B cell (primary cell): ENCODE measurements around the gene PTPN6. TPM values are rescaled to one million over a fixed set of nuclear protein-coding genes. Genes with fewer than 3 reads are reported as not detected.

Source experiments
- ATAC-seq: fragments of 200-7000 bp; cut with Tn5 transposase; one replicate; pipeline ENCODE4 v1.10.0; 2021; ENCODE audit warnings: low read depth, mild to moderate bottlenecking, moderate number of reproducible peaks, moderate library complexity
- CTCF ChIA-PET: fragments of 350-600 bp; sonication (Branson Sonifier 250); formaldehyde crosslinking; loops from one replicate; lab custom pipeline; 2021; ENCODE audit warnings: antibody characterized with exemption, inconsistent platforms; lab: Charles Lee
- POLR2A ChIA-PET: fragments of 350-600 bp; sonication (Branson Sonifier 250); formaldehyde crosslinking; loops from one replicate; lab custom pipeline; 2021; ENCODE audit warnings: antibody characterized with exemption; lab: Charles Lee
- DNase-seq: peaks from one replicate; pipeline ENCODE4 v3.0.0; 2013
- H2AFZ ChIP-seq: 2 replicates; pipeline ENCODE4 v1.6.1; 2012; ENCODE audit warnings: mild to moderate bottlenecking, low read depth, low read length; ENCODE audit not compliant: insufficient read depth, poor library complexity, severe bottlenecking
- H3K27ac ChIP-seq, 2 donors: 1 replicate in 1 of 2; 2 replicates in 1 of 2; pipeline ENCODE4 v1.5.1; 2012 to 2013; ENCODE audit warnings: low read length in 2 of 2, mild to moderate bottlenecking in 2 of 2, moderate library complexity in 1 of 2
- H3K27me3 ChIP-seq, 4 experiments: fragments of 200-600 bp in 1 of 4; sonication (generic) in 1 of 4; replicated peaks in 1 of 4; 1 replicate in 2 of 4; 2 replicates in 2 of 4; pipeline versions ENCODE4 v1.6.1 to v1.7.0; 2013 to 2016; ENCODE audit warnings: low read length in 3 of 4, mild to moderate bottlenecking in 2 of 4, mixed read lengths in 1 of 4, moderate library complexity in 1 of 4; ENCODE audit not compliant: insufficient read depth in 4 of 4, control insufficient read depth in 3 of 4; ENCODE audit errors: control extremely low read depth in 1 of 4
- H3K36me3 ChIP-seq, 2 experiments: replicated peaks in 1 of 2; 1 replicate in 1 of 2; 2 replicates in 1 of 2; pipeline versions ENCODE4 v1.6.1 to v1.7.1; 2013; ENCODE audit warnings: low read length in 1 of 2; ENCODE audit not compliant: insufficient read depth in 2 of 2, control insufficient read depth in 1 of 2; ENCODE audit errors: control extremely low read depth in 1 of 2, extremely low read depth in 1 of 2
- H3K4me1 ChIP-seq, 2 donors: fragments of 200-600 bp in 1 of 2; sonication (generic) in 1 of 2; 1 replicate in 1 of 2; 2 replicates in 1 of 2; pipeline versions ENCODE4 v1.5.1 to v1.6.1; 2013 to 2017; ENCODE audit warnings: low read length in 2 of 2; ENCODE audit not compliant: control insufficient read depth in 2 of 2, insufficient read depth in 2 of 2
- H3K4me2 ChIP-seq: replicated peaks from 2 replicates; pipeline ENCODE3; 2012; ENCODE audit warnings: mild to moderate bottlenecking, low read depth, low read length; ENCODE audit not compliant: poor library complexity, severe bottlenecking
- H3K4me3 ChIP-seq, 5 experiments: fragments of 200-600 bp in 1 of 5; sonication (generic) in 1 of 5; 1 replicate in 3 of 5; 2 replicates in 2 of 5; pipeline versions ENCODE4 v1.5.1 to v1.7.0; 2011 to 2016; ENCODE audit warnings: low read length in 4 of 5, mild to moderate bottlenecking in 4 of 5, low read depth in 2 of 5, control low read depth in 1 of 5, moderate library complexity in 1 of 5; ENCODE audit not compliant: insufficient read depth in 1 of 5; ENCODE audit errors: control extremely low read depth in 1 of 5, extremely low read depth in 1 of 5
- H3K79me2 ChIP-seq: fragments of 200-600 bp; sonication (generic); one replicate; pipeline ENCODE4 v1.6.0; 2016; ENCODE audit warnings: low read length; ENCODE audit not compliant: control insufficient read depth, insufficient read depth
- H3K9ac ChIP-seq: fragments of 200-600 bp; sonication (generic); 2 replicates; pipeline ENCODE4 v1.6.1; 2017; ENCODE audit warnings: mild to moderate bottlenecking, low read length, moderate library complexity
- H3K9me3 ChIP-seq, 3 donors: one replicate each; pipeline versions ENCODE4 v1.6.1 to v1.7.1; 2013; ENCODE audit warnings: low read length in 2 of 3; ENCODE audit not compliant: control insufficient read depth in 2 of 3, insufficient read depth in 1 of 3; ENCODE audit errors: control extremely low read depth in 1 of 3
- H4K20me1 ChIP-seq: 2 replicates; pipeline ENCODE4 v1.6.0; 2012; ENCODE audit warnings: mild to moderate bottlenecking, low read length; ENCODE audit not compliant: insufficient read depth, control insufficient read depth, poor library complexity, severe bottlenecking
- H3K27ac Mint-ChIP-seq: one replicate; pipeline ENCODE4 v1.8.0; 2021; ENCODE audit warnings: mixed read lengths
- H3K27me3 Mint-ChIP-seq: one replicate; pipeline ENCODE4 v1.8.0; 2021; ENCODE audit warnings: mixed read lengths
- H3K4me1 Mint-ChIP-seq: one replicate; pipeline ENCODE4 v1.8.0; 2021; ENCODE audit warnings: mixed read lengths
- H3K4me3 Mint-ChIP-seq: one replicate; pipeline ENCODE4 v1.8.0; 2021; ENCODE audit warnings: mixed read lengths
- H3K9me3 Mint-ChIP-seq: one replicate; pipeline ENCODE4 v1.8.0; 2022; ENCODE audit warnings: mixed read lengths; ENCODE audit not compliant: insufficient read depth
- CTCF ChIP-seq: fragments of 200-600 bp; IDR thresholded peaks from one replicate; pipeline ENCODE4 v1.8.0; 2022; ENCODE audit warnings: antibody characterized with exemption, mild to moderate bottlenecking
- EZH2 ChIP-seq: IDR thresholded peaks from 2 replicates; pipeline ENCODE4 v1.6.1; 2012; ENCODE audit warnings: borderline replicate concordance, low read depth, mild to moderate bottlenecking, moderate library complexity, low read length; ENCODE audit not compliant: insufficient read depth, poor library complexity, severe bottlenecking
- WGBS: methylation state at CpG from one replicate; pipeline ENCODE4 v1.1.5; 2013; ENCODE audit warnings: missing lambda C conversion rate; ENCODE audit not compliant: insufficient coverage; 5-methylcytosine and 5-hydroxymethylcytosine counted together
- intact Hi-C: fragments of 100-400 bp; cut with micrococcal nuclease; formaldehyde crosslinking; loops from one replicate; pipeline ENCODE4 v1.10.0; 2022
- polyA plus RNA-seq: library from polyadenylated mRNA; depleted of rRNA; stranded (reverse); fragments of >200 nt; gene quantifications from 2 replicates; pipeline ENCODE4 v1.2.3, GENCODE V29; 2012
- total RNA-seq, 2 donors: library from RNA; stranded (reverse); fragments of 120-200 nt in 1 of 2; gene quantifications; 1 replicate in 1 of 2; 2 replicates in 1 of 2; pipeline versions ENCODE4 v1.2.3 to v1.2.4, GENCODE V29; 2013 to 2022

Gene PTPN6
- total and polyA plus RNA-seq, 2 donors (not counting 1 experiment from before 2014, with no cell fraction given): 312 to 874 TPM

GRCh38 chr12:6941267-6941666 is 9.9 kb upstream of the PTPN6 start:
- peak overlapping the region; percentile 46 for H3K27ac Mint-ChIP-seq
- Histone ChIP-seq H4K20me1 (no peaks in the 10 kb centered on the region), H3K4me3 (no peak overlapping the region), H3K27me3 (no peaks in the 10 kb centered on the region), H3K4me1 (peaks cover 37 to 60% of the 10 kb centered on the region in 2 donors), H3K9ac (no peak overlapping the region), H3K36me3 (peaks cover 0 to 10% of the 10 kb centered on the region in 2 experiments), H3K4me2 (no peak overlapping the region), H2AFZ (no peak overlapping the region), H3K27ac (no peak overlapping the region), H3K79me2 (peaks cover 19% of the 10 kb centered on the region), H3K9me3 (no peaks in the 10 kb centered on the region)
- no peak for ATAC-seq
- H3K4me1 Mint-ChIP-seq: peaks cover 56% of the 10 kb centered on the region
- DNase-seq: no peak
- no peaks in the 10 kb centered on the region for H3K9me3 Mint-ChIP-seq
- H3K4me3 Mint-ChIP-seq: no peak overlapping the region
- intact Hi-C loops: loop anchor here (10.0 kb wide), 1 partner anchor 306 kb away; the partner anchor contains the start of gene LPAR5
- ChIA-PET CTCF (interaction anchor here (0.8 to 16.6 kb wide), 7 partner anchors 16 to 167 kb away, joined by 3 to 944 read pairs (median 4); partner anchors contain the start of gene SPSB2), POLR2A (interaction anchor here (0.7 to 18.5 kb wide), 2 partner anchors 17 to 68 kb away, joined by 3 to 662 read pairs; partner anchors contain the start of genes PTPN6 and SPSB2)
- TF ChIP-seq EZH2 (no peak), CTCF (no peak)
- WGBS: 97% methylated on average over 11 of the region's 12 CpGs
- no peaks in the 10 kb centered on the region for H3K27me3 Mint-ChIP-seq

- Histone ChIP-seq H2AFZ (no peak overlapping the region), H3K79me2 (peaks cover 13% of the 10 kb centered on the region), H3K27me3 (no peaks in the 10 kb centered on the region), H3K4me3 (no peak overlapping the region), H3K4me1 (peaks cover 37 to 60% of the 10 kb centered on the region in 2 donors), H3K36me3 (peaks cover 0 to 10% of the 10 kb centered on the region in 2 experiments), H4K20me1 (no peaks in the 10 kb centered on the region), H3K27ac (no peak overlapping the region), H3K4me2 (no peak overlapping the region), H3K9ac (no peak overlapping the region), H3K9me3 (no peaks in the 10 kb centered on the region)
- Mint-ChIP-seq H3K27ac (no peak overlapping the region), H3K4me3 (no peak overlapping the region), H3K27me3 (no peaks in the 10 kb centered on the region), H3K4me1 (peaks cover 56% of the 10 kb centered on the region), H3K9me3 (no peaks in the 10 kb centered on the region)
- no peak for DNase-seq
- ChIA-PET POLR2A (interaction anchor here (18.5 kb wide), 1 partner anchor 16 kb away, joined by 662 read pairs; the partner anchor contains the start of gene PTPN6), CTCF (interaction anchor here (0.8 to 16.6 kb wide), 7 partner anchors 10 to 167 kb away, joined by 4 to 944 read pairs (median 16); partner anchors contain the start of genes PTPN6 and SPSB2)
- intact Hi-C loops: loop anchor here (10.0 kb wide), 1 partner anchor 307 kb away; the partner anchor contains the start of gene LPAR5
- no peak for TF ChIP-seq CTCF
- TF ChIP-seq EZH2: no peak
- ATAC-seq: no peak
- no CpG with 5 or more reads among the region's 12 CpGs for WGBS
Measured at GRCh38 chr12:6941782-6942181, 9.4 kb upstream of the PTPN6 start.
